Stimulated activated memory B cell treated with anti-CD40 and anti-IgM and Interleukin-4, amounts not matched to agents 10 μg/mL and 1 μg/mL and 100 μg/mL, for 72 hours (primary cell): ENCODE results near the gene ALG12.
A peak's percentile ranks its signal among the peaks of the same experiment; 100 is the strongest.

ENCODE experiments used
- ATAC-seq: fragments of 150-1000 bp; cut with Tn5 transposase; 2 replicates; pipeline ENCODE4 v1.10.0; 2021
- H3K27ac Mint-ChIP-seq: one replicate; pipeline ENCODE4 v1.8.0; 2022; ENCODE audit warnings: mild to moderate bottlenecking, mixed read lengths
- H3K27me3 Mint-ChIP-seq: one replicate; pipeline ENCODE4 v1.8.0; 2022; ENCODE audit warnings: mixed read lengths
- H3K36me3 Mint-ChIP-seq: one replicate; pipeline ENCODE4 v1.8.0; 2022; ENCODE audit warnings: mixed read lengths
- H3K4me1 Mint-ChIP-seq: one replicate; pipeline ENCODE4 v1.8.0; 2022; ENCODE audit warnings: mixed read lengths
- H3K4me3 Mint-ChIP-seq: one replicate; pipeline ENCODE4 v1.8.0; 2022; ENCODE audit warnings: mild to moderate bottlenecking, moderate library complexity, mixed read lengths
- H3K9me3 Mint-ChIP-seq: one replicate; pipeline ENCODE4 v1.8.0; 2022; ENCODE audit warnings: mixed read lengths

The ALG12 gene

GRCh38 chr22:49929994-49930575 lies 11.8 kb upstream of the ALG12 start:
- H3K4me1 Mint-ChIP-seq: peaks cover 75% of the 10 kb centered on the region
- no peaks in the 10 kb centered on the region for H3K27me3 Mint-ChIP-seq
- ATAC-seq: no peak

GRCh38 chr22:49929211-49929979 lies 11.2 kb upstream of the ALG12 start:
- Mint-ChIP-seq H3K4me1 (peaks cover 81% of the 10 kb centered on the region), H3K4me3 (peak overlapping the region; percentile 58), H3K9me3 (no peaks in the 10 kb centered on the region), H3K27me3 (no peaks in the 10 kb centered on the region), H3K36me3 (peaks cover 9% of the 10 kb centered on the region), H3K27ac (peak overlapping the region; percentile 88)
- ATAC-seq: peak; percentile 74

More at GRCh38 chr22:49929994-49930575, 11.8 kb upstream of the ALG12 start:
- H3K36me3 Mint-ChIP-seq: peaks cover 9% of the 10 kb centered on the region
- H3K4me3 Mint-ChIP-seq: peak overlapping the region; percentile 31
- H3K9me3 Mint-ChIP-seq: no peaks in the 10 kb centered on the region
- peak overlapping the region; percentile 88 for H3K27ac Mint-ChIP-seq

GRCh38 chr22:49928555-49929210 lies 10.4 kb upstream of the ALG12 start:
- Mint-ChIP-seq H3K36me3 (peaks cover 9% of the 10 kb centered on the region), H3K27ac (peak overlapping the region; percentile 76), H3K27me3 (no peaks in the 10 kb centered on the region), H3K4me1 (peaks cover 82% of the 10 kb centered on the region), H3K4me3 (peak overlapping the region; percentile 58), H3K9me3 (no peaks in the 10 kb centered on the region)
- ATAC-seq: no peak

- peak overlapping the region; percentile 58 for H3K4me3 Mint-ChIP-seq
- peaks cover 82% of the 10 kb centered on the region for H3K4me1 Mint-ChIP-seq
Observed at GRCh38 chr22:49928185-49928495, 9.9 kb upstream of the ALG12 start.

GRCh38 chr22:49927483-49928184 lies 9.4 kb upstream of the ALG12 start:
- Mint-ChIP-seq H3K4me1 (peaks cover 78% of the 10 kb centered on the region), H3K27ac (peak overlapping the region; percentile 89), H3K27me3 (no peaks in the 10 kb centered on the region), H3K4me3 (no peak overlapping the region), H3K36me3 (peaks cover 9% of the 10 kb centered on the region), H3K9me3 (no peaks in the 10 kb centered on the region)
- no peak for ATAC-seq

More at GRCh38 chr22:49928185-49928495, 9.9 kb upstream of the ALG12 start:
- Mint-ChIP-seq H3K9me3 (no peaks in the 10 kb centered on the region), H3K27me3 (no peaks in the 10 kb centered on the region), H3K27ac (peak overlapping the region; percentile 76), H3K36me3 (peaks cover 9% of the 10 kb centered on the region)
- no peak for ATAC-seq

DNA sequence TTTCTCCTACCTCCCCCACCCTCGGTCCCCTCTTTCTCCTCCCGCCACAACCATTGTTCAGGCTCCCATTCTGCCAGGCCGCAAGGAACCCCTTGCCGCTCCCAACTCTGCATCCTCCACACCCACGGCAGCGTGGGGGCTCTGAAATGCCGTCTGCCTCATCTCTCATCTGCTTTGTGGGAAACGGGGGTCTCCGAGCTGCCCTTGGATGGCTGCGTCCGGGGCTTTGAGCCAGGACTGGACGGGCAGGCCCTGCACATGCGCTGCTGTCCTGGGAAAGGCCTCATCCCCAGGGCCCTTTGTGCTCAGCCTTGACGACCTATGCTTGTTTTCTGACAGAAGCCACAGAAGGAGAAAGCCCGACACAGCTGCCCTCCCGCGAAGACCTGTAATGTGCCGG lies 8.7 kb upstream of the ALG12 start:
- ATAC-seq: no peak
- Mint-ChIP-seq H3K36me3 (peaks cover 15% of the 10 kb centered on the region), H3K4me3 (peak overlapping the region; percentile 47), H3K4me1 (peaks cover 81% of the 10 kb centered on the region), H3K9me3 (no peaks in the 10 kb centered on the region), H3K27ac (peak overlapping the region; percentile 89), H3K27me3 (no peaks in the 10 kb centered on the region)

GRCh38 chr22:49925525-49926128 lies 7.4 kb upstream of the ALG12 start:
- H3K9me3 Mint-ChIP-seq: no peaks in the 10 kb centered on the region
- H3K4me3 Mint-ChIP-seq: peak overlapping the region; percentile 71
- peak overlapping the region; percentile 89 for H3K27ac Mint-ChIP-seq
- H3K36me3 Mint-ChIP-seq: peaks cover 15% of the 10 kb centered on the region
- peak; percentile 79 for ATAC-seq
- peaks cover 70% of the 10 kb centered on the region for H3K4me1 Mint-ChIP-seq
- no peaks in the 10 kb centered on the region for H3K27me3 Mint-ChIP-seq

GRCh38 chr22:49924113-49924833 lies 6.0 kb upstream of the ALG12 start:
- peaks cover 21% of the 10 kb centered on the region for H3K36me3 Mint-ChIP-seq
- H3K27me3 Mint-ChIP-seq: no peaks in the 10 kb centered on the region
- no peak for ATAC-seq
- peaks cover 73% of the 10 kb centered on the region for H3K4me1 Mint-ChIP-seq
- no peaks in the 10 kb centered on the region for H3K9me3 Mint-ChIP-seq
- H3K4me3 Mint-ChIP-seq: peak overlapping the region; percentile 71
- H3K27ac Mint-ChIP-seq: peak overlapping the region; percentile 89

DNA sequence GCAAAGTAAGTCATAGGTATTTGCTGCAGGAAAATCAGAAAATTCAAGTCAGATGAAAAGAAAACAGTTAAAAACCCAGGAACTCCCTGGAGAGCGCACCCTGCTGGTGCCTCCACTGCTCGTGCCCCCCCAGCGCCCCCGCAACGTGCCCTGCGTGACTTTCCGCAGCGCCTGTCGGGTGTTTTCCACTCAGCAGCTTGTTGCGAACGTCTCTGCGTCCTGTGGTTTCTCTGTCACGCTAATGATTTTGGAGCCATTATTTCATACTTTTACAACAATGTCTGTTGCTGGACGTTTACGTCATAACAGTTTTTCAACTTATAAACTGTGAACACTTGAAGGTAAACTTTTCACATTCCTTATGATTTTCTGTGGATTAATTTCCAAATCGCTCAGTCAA lies 5.2 kb upstream of the ALG12 start:
- Mint-ChIP-seq H3K36me3 (peaks cover 21% of the 10 kb centered on the region), H3K4me3 (no peak overlapping the region), H3K27me3 (no peaks in the 10 kb centered on the region), H3K9me3 (no peaks in the 10 kb centered on the region), H3K27ac (peak overlapping the region; percentile 89), H3K4me1 (peaks cover 68% of the 10 kb centered on the region)
- ATAC-seq: no peak

DNA sequence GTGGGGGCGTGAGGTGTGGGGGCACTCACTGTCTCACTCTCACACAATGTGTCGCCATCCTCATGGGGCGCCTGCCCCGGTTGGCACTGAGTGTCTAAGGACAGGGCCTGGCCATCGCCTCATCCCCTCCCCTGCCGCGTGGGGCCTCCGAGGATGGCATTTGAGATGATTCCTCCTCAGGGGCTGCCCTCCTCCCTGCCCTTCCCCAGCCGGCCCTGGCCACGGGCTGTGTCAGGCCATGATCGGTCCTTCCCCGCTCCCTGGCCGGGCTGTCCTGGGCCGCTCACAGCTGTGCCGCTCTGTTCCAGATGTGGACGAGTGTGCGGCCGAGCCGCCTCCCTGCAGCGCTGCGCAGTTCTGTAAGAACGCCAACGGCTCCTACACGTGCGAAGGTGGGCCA lies 4.7 kb upstream of the ALG12 start:
- Mint-ChIP-seq H3K36me3 (peaks cover 21% of the 10 kb centered on the region), H3K4me3 (no peak overlapping the region), H3K9me3 (no peaks in the 10 kb centered on the region), H3K27ac (peak overlapping the region; percentile 89), H3K27me3 (no peaks in the 10 kb centered on the region), H3K4me1 (peaks cover 63% of the 10 kb centered on the region)
- no peak for ATAC-seq

DNA sequence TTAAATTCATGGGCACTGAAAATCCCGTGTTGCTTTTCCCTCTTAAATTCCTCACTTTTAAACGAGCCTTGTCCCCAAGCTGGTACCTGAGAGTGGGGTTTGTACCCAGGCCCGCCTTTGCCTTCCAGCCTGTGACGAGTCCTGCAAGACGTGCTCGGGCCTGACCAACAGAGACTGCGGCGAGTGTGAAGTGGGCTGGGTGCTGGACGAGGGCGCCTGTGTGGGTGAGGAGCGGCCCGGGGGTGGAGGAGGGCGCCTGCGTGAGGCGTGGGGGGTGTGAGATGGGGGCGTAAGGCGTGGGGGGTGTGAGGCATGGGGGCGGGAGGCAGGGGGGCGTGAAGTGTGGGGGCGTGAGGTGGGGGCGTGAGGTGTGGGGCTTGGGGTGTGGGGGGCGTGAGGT lies 4.2 kb upstream of the ALG12 start:
- H3K4me3 Mint-ChIP-seq: no peak overlapping the region
- H3K4me1 Mint-ChIP-seq: peaks cover 61% of the 10 kb centered on the region

DNA sequence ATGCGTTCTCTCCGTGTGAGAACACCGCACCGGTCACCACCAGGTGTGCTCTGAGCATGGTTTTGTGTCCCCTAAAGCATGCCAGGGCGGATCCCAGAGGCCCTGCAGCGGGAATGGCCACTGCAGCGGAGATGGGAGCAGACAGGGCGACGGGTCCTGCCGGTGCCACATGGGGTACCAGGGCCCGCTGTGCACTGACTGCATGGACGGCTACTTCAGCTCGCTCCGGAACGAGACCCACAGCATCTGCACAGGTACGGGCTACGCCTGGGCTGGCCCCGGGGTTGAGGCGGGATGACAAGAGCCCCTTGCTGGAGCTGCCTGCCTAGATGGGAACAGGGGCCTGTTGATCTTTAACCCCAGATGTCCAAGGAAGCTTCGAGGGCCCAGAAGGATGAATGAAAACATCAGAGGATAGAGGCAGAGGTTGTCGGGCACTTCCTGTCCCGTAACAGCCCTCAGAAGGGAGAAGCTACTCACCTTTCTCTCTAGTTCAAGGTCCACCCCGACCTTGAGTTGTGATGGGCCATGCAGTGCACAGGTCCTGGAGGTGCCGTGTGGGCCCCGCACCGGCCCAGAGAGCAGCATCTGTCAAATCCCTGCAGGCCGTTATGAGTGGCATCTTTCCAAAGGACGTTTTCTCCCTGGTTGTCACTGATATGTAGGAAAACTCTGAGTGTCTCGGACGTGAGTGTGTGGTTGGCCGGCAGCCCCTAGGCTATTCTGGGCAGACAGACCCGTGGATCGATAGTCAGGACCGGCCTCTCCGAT lies 3.5 kb upstream of the ALG12 start:
- no peak for ATAC-seq
- H3K4me3 Mint-ChIP-seq: no peak overlapping the region
- H3K27me3 Mint-ChIP-seq: no peaks in the 10 kb centered on the region
- H3K4me1 Mint-ChIP-seq: peaks cover 57% of the 10 kb centered on the region
- H3K9me3 Mint-ChIP-seq: no peaks in the 10 kb centered on the region
- peaks cover 12% of the 10 kb centered on the region for H3K36me3 Mint-ChIP-seq
- H3K27ac Mint-ChIP-seq: no peak overlapping the region

More for the DNA sequence above, 4.2 kb upstream of the ALG12 start:
- no peaks in the 10 kb centered on the region for H3K9me3 Mint-ChIP-seq
- H3K27ac Mint-ChIP-seq: no peak overlapping the region
- peaks cover 20% of the 10 kb centered on the region for H3K36me3 Mint-ChIP-seq
- ATAC-seq: no peak
- H3K27me3 Mint-ChIP-seq: no peaks in the 10 kb centered on the region

DNA sequence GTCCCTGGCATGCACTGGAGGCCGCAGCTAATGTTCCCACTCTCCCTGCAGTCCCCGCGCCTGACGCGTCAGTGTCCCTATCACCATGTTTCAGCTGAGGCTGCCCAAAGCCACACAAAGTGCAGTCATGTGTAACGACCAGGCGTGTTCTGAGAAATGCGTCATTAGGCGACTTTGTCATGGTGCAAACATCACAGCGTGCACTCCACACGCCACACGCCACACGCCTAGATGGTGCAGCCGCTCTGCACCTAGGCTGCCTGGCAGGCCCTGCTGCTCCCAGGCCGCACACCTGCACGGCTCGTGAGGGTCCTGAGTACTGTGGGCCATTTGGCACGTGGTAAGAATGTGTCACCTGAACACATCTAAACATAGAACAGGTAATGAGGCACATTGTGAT lies 2.6 kb upstream of the ALG12 start:
- H3K36me3 Mint-ChIP-seq: peaks cover 12% of the 10 kb centered on the region
- peaks cover 56% of the 10 kb centered on the region for H3K4me1 Mint-ChIP-seq
- H3K27ac Mint-ChIP-seq: no peak overlapping the region
- no peaks in the 10 kb centered on the region for H3K27me3 Mint-ChIP-seq
- ATAC-seq: no peak
- H3K4me3 Mint-ChIP-seq: no peak overlapping the region
- H3K9me3 Mint-ChIP-seq: no peaks in the 10 kb centered on the region
